ENCODE results near the gene TEX50. TPM values are rescaled to one million over a fixed set of nuclear protein-coding genes. Genes with fewer than 3 reads are reported as not detected.
"Not testable (repeated sequence)": the region's sequence is repeated elsewhere in the genome, so short reads cannot be mapped to it uniquely, and the experiment has no call there.

Gene TEX50, protein sequence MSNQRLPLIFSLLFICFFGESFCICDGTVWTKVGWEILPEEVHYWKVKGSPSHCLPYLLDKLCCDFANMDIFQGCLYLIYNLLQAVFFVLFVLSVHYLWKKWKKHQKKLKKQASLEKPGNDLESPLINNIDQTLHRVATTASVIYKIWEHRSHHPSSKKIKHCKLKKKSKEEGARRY
- not detected for total RNA-seq

DNA sequence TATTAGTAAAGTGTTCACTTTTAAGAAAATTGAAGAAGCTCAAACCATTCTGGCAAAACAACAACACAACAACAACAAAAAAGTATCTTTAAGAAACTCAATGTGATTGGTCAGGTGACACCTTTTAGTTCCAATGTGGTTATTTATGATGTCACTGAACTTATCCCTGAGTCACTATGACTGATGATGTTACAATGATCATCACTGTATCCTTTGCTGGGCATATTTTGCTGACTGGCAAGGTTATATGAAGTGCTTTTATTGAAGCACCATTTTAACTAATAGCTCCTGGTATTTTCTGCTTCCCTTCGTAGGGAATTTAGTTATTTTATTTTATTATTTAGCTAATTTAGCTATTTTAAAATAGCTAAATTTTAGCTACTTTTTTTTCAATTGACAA lies at the start of gene TEX50:
Gene TEX50, plus strand, starts transcription at position 223 of the 400 bp plus-strand sequence. CDS start 184 bp downstream, outside the sequence.
- Histone ChIP-seq H3K4me1 (replicated peaks in 1 of 2) (no peaks in the 10 kb centered on the region), H3K27ac (no peak within 1 kb of the TSS), H3K4me3 (no peak within 1 kb of the TSS)
- WGBS, 10 experiments = 0 to 100% (median 93%) methylated on average over 1 of the region's 1 CpG
- ATAC-seq (replicated peaks in 6 of 8) = no peak
- in situ Hi-C loops (cut with MboI; ENCODE audit: low pct_unique_long_range_greater_than_20kb in 2 of 9, low sequenced_read_pairs in 9 of 9, unreplicated experiment in 9 of 9) = no loop called here

- H3K4me3 ChIP-seq = no peak overlapping the region
- ATAC-seq (replicated peaks in 6 of 8) = no peak
- H3K27ac ChIP-seq = no peak overlapping the region
- 22 to 100% (median 88%) methylated on average over 1 of the region's 1 CpG; no CpG with 5 or more reads in 1 of the 10 experiments for WGBS, 10 experiments
- in situ Hi-C loops (cut with MboI; ENCODE audit: low pct_unique_long_range_greater_than_20kb in 2 of 9, low sequenced_read_pairs in 9 of 9, unreplicated experiment in 9 of 9) = no loop called here
- H3K4me1 ChIP-seq (replicated peaks in 1 of 2) = no peaks in the 10 kb centered on the region
Measured at GRCh38 chr1:173590557-173590956, 44.6 kb upstream of the TEX50 start.

DNA sequence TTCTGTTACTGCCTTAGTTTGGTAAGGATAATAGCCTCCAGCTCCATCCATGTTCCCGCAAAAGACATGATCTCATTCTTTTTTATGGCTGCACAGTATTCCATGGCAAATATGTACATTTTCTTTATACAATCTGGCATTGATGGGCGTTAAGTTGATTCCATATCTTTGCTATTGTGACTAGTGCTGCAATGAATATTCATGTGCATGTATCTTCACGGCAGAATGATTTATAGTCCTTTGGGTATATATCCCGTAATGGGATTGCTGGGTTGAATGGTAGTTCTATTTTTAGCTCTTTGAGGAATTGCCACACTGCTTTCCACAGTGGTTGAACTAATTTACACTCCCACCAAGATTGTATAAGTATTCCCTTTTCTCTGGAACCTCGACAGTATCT lies 44.0 kb upstream of the TEX50 start:
- ATAC-seq (replicated peaks in 6 of 8) = peak in 3 of 8 experiments; percentile 27 to 71 (median 70)
- H3K27ac ChIP-seq; in situ Hi-C loops (cut with MboI; ENCODE audit: low pct_unique_long_range_greater_than_20kb in 2 of 9, low sequenced_read_pairs in 9 of 9, unreplicated experiment in 9 of 9); H3K4me3 ChIP-seq; H3K4me1 ChIP-seq (replicated peaks in 1 of 2): not testable (repeated sequence)
- 3 to 86% (median 71%) methylated on average over 1 to 5 of the region's 5 CpGs for WGBS, 10 experiments

DNA sequence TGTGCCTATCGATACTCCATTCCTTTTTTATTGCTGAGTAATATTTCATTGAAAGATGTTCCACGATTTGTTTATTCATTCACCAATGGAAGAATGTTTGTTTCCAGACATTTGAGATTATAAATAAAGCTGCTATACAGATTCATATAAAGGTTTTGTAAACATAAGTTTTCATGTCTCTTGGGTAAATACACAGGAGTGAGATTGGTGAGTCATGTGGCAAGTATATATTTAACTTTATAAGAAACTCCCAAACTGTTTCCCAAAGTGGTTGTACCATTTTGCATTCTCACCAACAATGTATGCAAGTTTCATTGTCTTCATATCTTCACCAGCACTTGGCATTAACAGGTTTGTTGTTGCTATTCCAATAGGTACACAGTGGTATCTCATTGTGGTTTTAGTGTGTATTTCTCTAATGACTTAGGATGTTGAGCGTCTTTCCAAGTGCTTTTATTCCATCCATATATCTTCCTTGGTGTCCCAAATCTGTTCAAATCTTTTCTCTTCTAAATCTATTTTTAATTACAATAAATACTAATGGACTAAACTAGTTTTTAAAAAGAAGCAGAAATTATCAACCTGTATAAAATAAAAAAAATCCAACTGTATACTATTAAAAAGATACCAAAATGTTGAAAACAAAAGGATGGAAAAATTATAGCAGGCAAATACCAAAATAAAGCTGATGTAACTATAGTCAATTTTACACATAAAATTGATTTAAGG lies 38.9 kb upstream of the TEX50 start:
- in situ Hi-C loops (cut with MboI; ENCODE audit: low pct_unique_long_range_greater_than_20kb in 2 of 9, low sequenced_read_pairs in 9 of 9, unreplicated experiment in 9 of 9) = no loop called here
- 11 to 100% (median 88%) methylated on average over 1 to 3 of the region's 3 CpGs for WGBS, 10 experiments
- no peak overlapping the region for H3K4me3 ChIP-seq
- ATAC-seq (replicated peaks in 6 of 8) = no peak
- no peak overlapping the region for H3K27ac ChIP-seq
- no peaks in the 10 kb centered on the region for H3K4me1 ChIP-seq (replicated peaks in 1 of 2)

GRCh38 chr1:173601588-173601987 lies 33.5 kb upstream of the TEX50 start:
- peak in 1 of 8 experiments; percentile 29 for ATAC-seq (replicated peaks in 6 of 8)
- in situ Hi-C loops (cut with MboI; ENCODE audit: low pct_unique_long_range_greater_than_20kb in 2 of 9, low sequenced_read_pairs in 9 of 9, unreplicated experiment in 9 of 9) = no loop called here
- Histone ChIP-seq H3K4me1 (replicated peaks in 1 of 2) (no peaks in the 10 kb centered on the region), H3K27ac (no peak overlapping the region), H3K4me3 (no peak overlapping the region)
- WGBS, 10 experiments = 0 to 100% (median 80%) methylated on average over 1 to 2 of the region's 2 CpGs; no CpG with 5 or more reads in 3 of the 10 experiments

GRCh38 chr1:173603056-173603591 lies 32.0 kb upstream of the TEX50 start, which contains the start of gene SLC9C2:
Gene SLC9C2 (minus strand): TSS chr1:173603072. CDS start chr1:173601776, 1,296 bp downstream.
- Histone ChIP-seq H3K4me3 (no peak within 1 kb of the TSS), H3K27ac (no peak within 1 kb of the TSS), H3K4me1 (replicated peaks in 1 of 2) (no peaks in the 10 kb centered on the region)
- ATAC-seq (replicated peaks in 6 of 8) = peak in 1 of 8 experiments; percentile 17
- 7 to 85% (median 60%) methylated on average over 3 to 5 of the region's 5 CpGs; no CpG with 5 or more reads in 2 of the 10 experiments for WGBS, 10 experiments
- in situ Hi-C loops (cut with MboI; ENCODE audit: low pct_unique_long_range_greater_than_20kb in 2 of 9, low sequenced_read_pairs in 9 of 9, unreplicated experiment in 9 of 9) = no loop called here

- ATAC-seq (replicated peaks in 6 of 8) = no peak
- WGBS, 10 experiments = 0 to 94% (median 71%) methylated on average over 1 to 4 of the region's 4 CpGs; no CpG with 5 or more reads in 1 of the 10 experiments
- Histone ChIP-seq H3K4me3 (no peak overlapping the region), H3K4me1 (replicated peaks in 1 of 2) (no peaks in the 10 kb centered on the region), H3K27ac (no peak overlapping the region)
- in situ Hi-C loops (cut with MboI; ENCODE audit: low pct_unique_long_range_greater_than_20kb in 2 of 9, low sequenced_read_pairs in 9 of 9, unreplicated experiment in 9 of 9) = no loop called here
Measured at GRCh38 chr1:173608503-173609216, 26.5 kb upstream of the TEX50 start.

DNA sequence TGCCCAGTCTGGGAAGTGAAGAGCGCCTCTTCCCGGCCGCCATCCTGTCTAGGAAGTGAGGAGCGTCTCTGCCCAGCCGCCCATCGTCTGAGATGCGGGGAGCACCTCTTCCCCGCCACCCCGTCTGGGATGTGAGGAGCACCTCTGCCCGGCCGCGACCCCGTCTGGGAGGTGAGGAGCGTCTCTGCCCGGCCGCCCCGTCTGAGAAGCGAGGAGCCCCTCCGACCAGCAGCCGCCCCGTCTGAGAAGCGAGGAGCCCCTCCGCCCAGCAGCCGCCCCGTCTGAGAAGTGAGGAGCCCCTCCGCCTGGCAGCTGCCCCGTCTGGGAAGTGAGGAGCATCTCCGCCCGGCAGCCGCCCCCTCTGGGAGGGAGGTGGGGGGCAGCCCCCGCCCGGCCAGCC lies 22.1 kb upstream of the TEX50 start:
- ATAC-seq (replicated peaks in 6 of 8); in situ Hi-C loops (cut with MboI; ENCODE audit: low pct_unique_long_range_greater_than_20kb in 2 of 9, low sequenced_read_pairs in 9 of 9, unreplicated experiment in 9 of 9): not testable (repeated sequence)
- 100% methylated on average over 5 to 7 of the region's 32 CpGs; no CpG with 5 or more reads in 8 of the 10 experiments for WGBS, 10 experiments

GRCh38 chr1:173616859-173617258 lies 18.3 kb upstream of the TEX50 start:
- no peak overlapping the region for H3K4me3 ChIP-seq
- 92 to 100% (median 95%) methylated on average over 2 to 4 of the region's 4 CpGs; no CpG with 5 or more reads in 6 of the 10 experiments for WGBS, 10 experiments
- no peaks in the 10 kb centered on the region for H3K4me1 ChIP-seq (replicated peaks in 1 of 2)
- in situ Hi-C loops (cut with MboI; ENCODE audit: low pct_unique_long_range_greater_than_20kb in 2 of 9, low sequenced_read_pairs in 9 of 9, unreplicated experiment in 9 of 9) = no loop called here
- no peak for ATAC-seq (replicated peaks in 6 of 8)
- no peak overlapping the region for H3K27ac ChIP-seq

More for the DNA sequence above, 22.1 kb upstream of the TEX50 start:
- H3K4me1 ChIP-seq (replicated peaks in 1 of 2); H3K4me3 ChIP-seq; H3K27ac ChIP-seq: not testable (repeated sequence)

DNA sequence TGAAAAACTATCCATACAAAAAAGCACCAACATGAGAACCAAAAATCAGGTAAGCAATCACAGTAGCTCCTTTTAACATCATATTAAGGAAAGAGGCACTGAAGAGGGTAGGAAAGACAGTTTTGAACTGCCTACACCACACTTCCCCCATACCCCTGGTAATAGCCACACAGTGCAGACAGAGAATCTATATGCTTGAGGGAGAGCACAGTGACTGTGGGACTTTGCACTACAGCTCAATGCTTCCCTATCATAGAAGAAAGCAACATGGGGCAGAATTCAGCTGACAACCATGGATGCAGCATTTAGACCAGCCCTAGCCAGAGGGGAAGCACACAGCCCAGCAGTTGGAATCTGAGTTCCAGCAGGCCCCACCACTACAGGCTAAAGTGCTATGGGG lies 7.9 kb upstream of the TEX50 start:
- no peaks in the 10 kb centered on the region for H3K4me1 ChIP-seq (replicated peaks in 1 of 2)
- in situ Hi-C loops (cut with MboI; ENCODE audit: low pct_unique_long_range_greater_than_20kb in 2 of 9, low sequenced_read_pairs in 9 of 9, unreplicated experiment in 9 of 9) = no loop called here
- H3K4me3 ChIP-seq = no peak overlapping the region
- no peak for ATAC-seq (replicated peaks in 6 of 8)
- no peak overlapping the region for H3K27ac ChIP-seq

GRCh38 chr1:173628888-173629287 lies 6.2 kb upstream of the TEX50 start:
- H3K4me1 ChIP-seq (replicated peaks in 1 of 2) = no peaks in the 10 kb centered on the region
- in situ Hi-C loops (cut with MboI; ENCODE audit: low pct_unique_long_range_greater_than_20kb in 2 of 9, low sequenced_read_pairs in 9 of 9, unreplicated experiment in 9 of 9) = no loop called here
- WGBS, 10 experiments = 43 to 100% (median 87%) methylated on average over 1 to 3 of the region's 3 CpGs; no CpG with 5 or more reads in 3 of the 10 experiments
- no peak for ATAC-seq (replicated peaks in 6 of 8)
- no peak overlapping the region for H3K27ac ChIP-seq
- no peak overlapping the region for H3K4me3 ChIP-seq

- Histone ChIP-seq H3K27ac (peak overlapping the region in 1 of 2 donors; percentile 51), H3K4me3 (peak overlapping the region in 3 of 5 donors; percentile 3 to 23 (median 5))
- WGBS, 10 experiments = 17 to 100% (median 69%) methylated on average over 1 to 5 of the region's 6 CpGs; no CpG with 5 or more reads in 1 of the 10 experiments
- in situ Hi-C loops (cut with MboI; ENCODE audit: low pct_unique_long_range_greater_than_20kb in 2 of 9, low sequenced_read_pairs in 9 of 9, unreplicated experiment in 9 of 9); H3K4me1 ChIP-seq (replicated peaks in 1 of 2): not testable (repeated sequence)
- ATAC-seq (replicated peaks in 6 of 8) = peak in 3 of 8 experiments; percentile 17 to 31 (median 26)
Measured at GRCh38 chr1:173637236-173638042, 2.3 kb downstream of the TEX50 start.

All from motor neuron (in vitro differentiated cells).